B cell (primary cell): Measurements from ENCODE around the gene PXMP4. TPM values are rescaled to one million over a fixed set of nuclear protein-coding genes. Genes with fewer than 3 reads are reported as not detected.

ENCODE experiments used
- ATAC-seq: fragments of 200-7000 bp; cut with Tn5 transposase; one replicate; pipeline ENCODE4 v1.10.0; 2021; ENCODE audit warnings: low read depth, mild to moderate bottlenecking, moderate number of reproducible peaks, moderate library complexity
- CTCF ChIA-PET: fragments of 350-600 bp; sonication (Branson Sonifier 250); formaldehyde crosslinking; loops from one replicate; lab custom pipeline; 2021; ENCODE audit warnings: antibody characterized with exemption, inconsistent platforms; lab: Charles Lee
- POLR2A ChIA-PET: fragments of 350-600 bp; sonication (Branson Sonifier 250); formaldehyde crosslinking; loops from one replicate; lab custom pipeline; 2021; ENCODE audit warnings: antibody characterized with exemption; lab: Charles Lee
- DNase-seq: peaks from one replicate; pipeline ENCODE4 v3.0.0; 2013
- H2AFZ ChIP-seq: 2 replicates; pipeline ENCODE4 v1.6.1; 2012; ENCODE audit warnings: mild to moderate bottlenecking, low read depth, low read length; ENCODE audit not compliant: insufficient read depth, poor library complexity, severe bottlenecking
- H3K27ac ChIP-seq, 2 donors: 1 replicate in 1 of 2; 2 replicates in 1 of 2; pipeline ENCODE4 v1.5.1; 2012 to 2013; ENCODE audit warnings: low read length in 2 of 2, mild to moderate bottlenecking in 2 of 2, moderate library complexity in 1 of 2
- H3K27me3 ChIP-seq, 4 experiments: fragments of 200-600 bp in 1 of 4; sonication (generic) in 1 of 4; replicated peaks in 1 of 4; 1 replicate in 2 of 4; 2 replicates in 2 of 4; pipeline versions ENCODE4 v1.6.1 to v1.7.0; 2013 to 2016; ENCODE audit warnings: low read length in 3 of 4, mild to moderate bottlenecking in 2 of 4, mixed read lengths in 1 of 4, moderate library complexity in 1 of 4; ENCODE audit not compliant: insufficient read depth in 4 of 4, control insufficient read depth in 3 of 4; ENCODE audit errors: control extremely low read depth in 1 of 4
- H3K36me3 ChIP-seq, 2 experiments: replicated peaks in 1 of 2; 1 replicate in 1 of 2; 2 replicates in 1 of 2; pipeline versions ENCODE4 v1.6.1 to v1.7.1; 2013; ENCODE audit warnings: low read length in 1 of 2; ENCODE audit not compliant: insufficient read depth in 2 of 2, control insufficient read depth in 1 of 2; ENCODE audit errors: control extremely low read depth in 1 of 2, extremely low read depth in 1 of 2
- H3K4me1 ChIP-seq, 2 donors: fragments of 200-600 bp in 1 of 2; sonication (generic) in 1 of 2; 1 replicate in 1 of 2; 2 replicates in 1 of 2; pipeline versions ENCODE4 v1.5.1 to v1.6.1; 2013 to 2017; ENCODE audit warnings: low read length in 2 of 2; ENCODE audit not compliant: control insufficient read depth in 2 of 2, insufficient read depth in 2 of 2
- H3K4me2 ChIP-seq: replicated peaks from 2 replicates; pipeline ENCODE3; 2012; ENCODE audit warnings: mild to moderate bottlenecking, low read depth, low read length; ENCODE audit not compliant: poor library complexity, severe bottlenecking
- H3K4me3 ChIP-seq, 5 experiments: fragments of 200-600 bp in 1 of 5; sonication (generic) in 1 of 5; 1 replicate in 3 of 5; 2 replicates in 2 of 5; pipeline versions ENCODE4 v1.5.1 to v1.7.0; 2011 to 2016; ENCODE audit warnings: low read length in 4 of 5, mild to moderate bottlenecking in 4 of 5, low read depth in 2 of 5, control low read depth in 1 of 5, moderate library complexity in 1 of 5; ENCODE audit not compliant: insufficient read depth in 1 of 5; ENCODE audit errors: control extremely low read depth in 1 of 5, extremely low read depth in 1 of 5
- H3K79me2 ChIP-seq: fragments of 200-600 bp; sonication (generic); one replicate; pipeline ENCODE4 v1.6.0; 2016; ENCODE audit warnings: low read length; ENCODE audit not compliant: control insufficient read depth, insufficient read depth
- H3K9ac ChIP-seq: fragments of 200-600 bp; sonication (generic); 2 replicates; pipeline ENCODE4 v1.6.1; 2017; ENCODE audit warnings: mild to moderate bottlenecking, low read length, moderate library complexity
- H3K9me3 ChIP-seq, 3 donors: one replicate each; pipeline versions ENCODE4 v1.6.1 to v1.7.1; 2013; ENCODE audit warnings: low read length in 2 of 3; ENCODE audit not compliant: control insufficient read depth in 2 of 3, insufficient read depth in 1 of 3; ENCODE audit errors: control extremely low read depth in 1 of 3
- H4K20me1 ChIP-seq: 2 replicates; pipeline ENCODE4 v1.6.0; 2012; ENCODE audit warnings: mild to moderate bottlenecking, low read length; ENCODE audit not compliant: insufficient read depth, control insufficient read depth, poor library complexity, severe bottlenecking
- H3K27ac Mint-ChIP-seq: one replicate; pipeline ENCODE4 v1.8.0; 2021; ENCODE audit warnings: mixed read lengths
- H3K27me3 Mint-ChIP-seq: one replicate; pipeline ENCODE4 v1.8.0; 2021; ENCODE audit warnings: mixed read lengths
- H3K4me1 Mint-ChIP-seq: one replicate; pipeline ENCODE4 v1.8.0; 2021; ENCODE audit warnings: mixed read lengths
- H3K4me3 Mint-ChIP-seq: one replicate; pipeline ENCODE4 v1.8.0; 2021; ENCODE audit warnings: mixed read lengths
- H3K9me3 Mint-ChIP-seq: one replicate; pipeline ENCODE4 v1.8.0; 2022; ENCODE audit warnings: mixed read lengths; ENCODE audit not compliant: insufficient read depth
- CTCF ChIP-seq: fragments of 200-600 bp; IDR thresholded peaks from one replicate; pipeline ENCODE4 v1.8.0; 2022; ENCODE audit warnings: antibody characterized with exemption, mild to moderate bottlenecking
- EZH2 ChIP-seq: IDR thresholded peaks from 2 replicates; pipeline ENCODE4 v1.6.1; 2012; ENCODE audit warnings: borderline replicate concordance, low read depth, mild to moderate bottlenecking, moderate library complexity, low read length; ENCODE audit not compliant: insufficient read depth, poor library complexity, severe bottlenecking
- WGBS: methylation state at CpG from one replicate; pipeline ENCODE4 v1.1.5; 2013; ENCODE audit warnings: missing lambda C conversion rate; ENCODE audit not compliant: insufficient coverage; 5-methylcytosine and 5-hydroxymethylcytosine counted together
- intact Hi-C: fragments of 100-400 bp; cut with micrococcal nuclease; formaldehyde crosslinking; loops from one replicate; pipeline ENCODE4 v1.10.0; 2022
- polyA plus RNA-seq: library from polyadenylated mRNA; depleted of rRNA; stranded (reverse); fragments of >200 nt; gene quantifications from 2 replicates; pipeline ENCODE4 v1.2.3, GENCODE V29; 2012
- total RNA-seq, 2 donors: library from RNA; stranded (reverse); fragments of 120-200 nt in 1 of 2; gene quantifications; 1 replicate in 1 of 2; 2 replicates in 1 of 2; pipeline versions ENCODE4 v1.2.3 to v1.2.4, GENCODE V29; 2013 to 2022

PXMP4 gene
- total and polyA plus RNA-seq, 2 donors (not counting 1 experiment from before 2014, with no cell fraction given) = 5.0 to 6.6 TPM

- H3K9ac ChIP-seq = no peak overlapping the region
- CTCF ChIA-PET = interaction anchor here (0.5 to 2.8 kb wide), 4 partner anchors 11 to 444 kb away, joined by 3 to 20 read pairs (median 6); no protein-coding TSS in a partner anchor
- H3K27ac ChIP-seq = no peak overlapping the region
- 100% methylated on average over 2 of the region's 2 CpGs for WGBS
- H3K27me3 ChIP-seq = no peaks in the 10 kb centered on the region
- ATAC-seq (no peak), DNase-seq (peak; percentile 44)
- H3K4me2 ChIP-seq = peak overlapping the region; percentile 90
- Mint-ChIP-seq H3K4me1 (peaks cover 34% of the 10 kb centered on the region), H3K9me3 (no peaks in the 10 kb centered on the region), H3K4me3 (peak overlapping the region; percentile 87), H3K27me3 (no peaks in the 10 kb centered on the region), H3K27ac (peak overlapping the region; percentile 85)
- no peaks in the 10 kb centered on the region for H3K9me3 ChIP-seq
- no peaks in the 10 kb centered on the region for H4K20me1 ChIP-seq
- POLR2A ChIA-PET = interaction anchor here (1.0 to 1.5 kb wide), 4 partner anchors 15 to 328 kb away, joined by 3 to 5 read pairs (median 4); partner anchors contain the start of gene ZNF341
- intact Hi-C loops = loop anchor here (5.0 kb wide), 4 partner anchors 107 to 448 kb away; partner anchors contain the start of genes EIF2S2 and RALY
- H2AFZ ChIP-seq = no peak overlapping the region
- H3K4me1 ChIP-seq = peaks cover 18 to 44% of the 10 kb centered on the region in 2 donors
- no peak for TF ChIP-seq CTCF
- TF ChIP-seq EZH2 = no peak
- H3K4me3 ChIP-seq = no peak overlapping the region
- H3K79me2 ChIP-seq = peaks cover 6% of the 10 kb centered on the region
- no peaks in the 10 kb centered on the region for H3K36me3 ChIP-seq
Measured at GRCh38 chr20:33664762-33665144, 55.4 kb downstream of the PXMP4 start.

- peak overlapping the region; percentile 87 for H3K4me3 Mint-ChIP-seq
- peak overlapping the region; percentile 95 for H2AFZ ChIP-seq
- no peaks in the 10 kb centered on the region for H3K36me3 ChIP-seq
- H3K27me3 Mint-ChIP-seq = no peaks in the 10 kb centered on the region
- H3K79me2 ChIP-seq = peaks cover 6% of the 10 kb centered on the region
- H3K4me1 ChIP-seq = peaks cover 18 to 43% of the 10 kb centered on the region in 2 donors
- 87% methylated on average over 6 of the region's 9 CpGs for WGBS
- ChIA-PET CTCF (interaction anchor here (0.5 to 2.8 kb wide), 8 partner anchors 11 to 444 kb away, joined by 3 to 20 read pairs (median 4); partner anchors contain the start of gene SNTA1), POLR2A (interaction anchor here (0.9 to 1.5 kb wide), 6 partner anchors 16 to 329 kb away, joined by 3 to 5 read pairs (median 3); partner anchors contain the start of genes CBFA2T2 and ZNF341)
- no peaks in the 10 kb centered on the region for H3K27me3 ChIP-seq
- ATAC-seq (no peak), DNase-seq (no peak)
- no peaks in the 10 kb centered on the region for H3K9me3 ChIP-seq
- H3K4me1 Mint-ChIP-seq = peaks cover 34% of the 10 kb centered on the region
- no peaks in the 10 kb centered on the region for H3K9me3 Mint-ChIP-seq
- peak overlapping the region; percentile 74 for H3K9ac ChIP-seq
- H3K27ac Mint-ChIP-seq = peak overlapping the region; percentile 85
- no peak for TF ChIP-seq CTCF
- TF ChIP-seq EZH2 = no peak
- intact Hi-C loops = loop anchor here (5.0 kb wide), 1 partner anchor 448 kb away; the partner anchor contains the start of gene EIF2S2
- peak overlapping the region; percentile 52 to 77 (median 67) for H3K4me3 ChIP-seq
- H4K20me1 ChIP-seq = no peaks in the 10 kb centered on the region
- H3K4me2 ChIP-seq = peak overlapping the region; percentile 90
- H3K27ac ChIP-seq = peak overlapping the region; percentile 77 to 79
Measured at GRCh38 chr20:33664085-33664761, 55.9 kb downstream of the PXMP4 start.
